GM12878 (cell line): ENCODE data around the gene RPUSD3. TPM values are rescaled to one million over a fixed set of nuclear protein-coding genes. Genes with fewer than 3 reads are reported as not detected.

Experiments used
- ATAC-seq: fragments of 200-7000 bp; cut with Tn5 transposase; 3 replicates; pipeline ENCODE4 v1.9.1; 2020; ENCODE audit warnings: mild to moderate bottlenecking, moderate library complexity
- BruUV-seq: library from RNA; stranded (reverse); fragments of 400-500 nt; replicated peaks from 2 replicates; lab custom pipeline; 2021; lab: Mats Ljungman, UMichigan
- CTCF ChIA-PET: fragments of 300-600 bp; sonication (Branson Sonifier 250); formaldehyde crosslinking; extraction: SDS; loops from one replicate; lab custom pipeline; 2021; ENCODE audit warnings: inconsistent platforms; lab: Yijun Ruan, JAX
- POLR2A ChIA-PET: fragments of 350-600 bp; formaldehyde crosslinking; extraction: SDS; loops from one replicate; lab custom pipeline; 2021; ENCODE audit warnings: inconsistent platforms; lab: Charles Lee
- RAD21 ChIA-PET: fragments of 300-600 bp; sonication (Branson Sonifier 250); formaldehyde crosslinking; loops from one replicate; lab custom pipeline; 2023; ENCODE audit warnings: antibody characterized with exemption; ENCODE audit not compliant: unreplicated experiment; lab: Charles Lee
- SMC1A ChIA-PET: fragments of 300-600 bp; sonication (Branson Sonifier 250); formaldehyde crosslinking; loops from one replicate; lab custom pipeline; 2023; ENCODE audit not compliant: unreplicated experiment, uncharacterized antibody; lab: Charles Lee
- DNase-seq: peaks from one replicate; pipeline ENCODE4 v3.0.0-alpha.2; 2011; ENCODE audit warnings: low read depth, low spot score
- FAIRE-seq: peaks from 3 replicates; lab custom pipeline; 2011; peaks lifted over from hg19 to GRCh38; lab: Jason Lieb, UNC
- H2AFZ ChIP-seq: 2 replicates; pipeline ENCODE4 v1.6.0; 2011; ENCODE audit warnings: low read depth, low read length, control low read depth; ENCODE audit not compliant: control insufficient read depth
- H3K27ac ChIP-seq: 2 replicates; pipeline ENCODE4 v1.5.1; 2011; ENCODE audit warnings: control low read depth; ENCODE audit not compliant: control insufficient read depth, insufficient read depth
- H3K27me3 ChIP-seq, 2 experiments: replicated peaks in 1 of 2; 2 replicates each; pipeline versions ENCODE4 v1.6.0 to v1.6.1; 2011; ENCODE audit warnings: low read length in 1 of 2; ENCODE audit not compliant: control insufficient read depth in 2 of 2, insufficient read depth in 2 of 2
- H3K36me3 ChIP-seq, 2 experiments: 2 replicates each; pipeline ENCODE4 v1.5.1; 2011; ENCODE audit warnings: low read length in 1 of 2; ENCODE audit not compliant: control insufficient read depth in 2 of 2, insufficient read depth in 2 of 2
- H3K4me1 ChIP-seq: 2 replicates; pipeline ENCODE4 v1.6.1; 2011; ENCODE audit warnings: mild to moderate bottlenecking, low read length, moderate library complexity, mixed read lengths; ENCODE audit not compliant: control insufficient read depth, insufficient read depth
- H3K4me2 ChIP-seq: 2 replicates; pipeline ENCODE4 v1.6.0; 2011; ENCODE audit warnings: control low read depth; ENCODE audit not compliant: control insufficient read depth, insufficient read depth
- H3K4me3 ChIP-seq: fragments of 200-600 bp; sonication (generic); 2 replicates; pipeline ENCODE4 v1.5.1; 2016
- H3K79me2 ChIP-seq: 2 replicates; pipeline ENCODE4 v1.6.0; 2011; ENCODE audit warnings: low read length; ENCODE audit not compliant: control insufficient read depth, insufficient read depth
- H3K9ac ChIP-seq: 2 replicates; pipeline ENCODE4 v1.8.0; 2011; ENCODE audit warnings: low read length, control low read depth, mixed read lengths; ENCODE audit not compliant: control insufficient read depth, insufficient read depth
- H3K9me3 ChIP-seq: replicated peaks from 3 replicates; pipeline ENCODE4 v1.5.1; 2011; ENCODE audit warnings: mild to moderate bottlenecking, low read length; ENCODE audit not compliant: control insufficient read depth, insufficient read depth
- H4K20me1 ChIP-seq: 2 replicates; pipeline ENCODE4 v1.6.0; 2011; ENCODE audit not compliant: control insufficient read depth, insufficient read depth
- BACH1 ChIP-seq: fragments of 450-650 bp; IDR thresholded peaks from 2 replicates; pipeline ENCODE4 v1.6.1; 2017; ENCODE audit warnings: mild to moderate bottlenecking, borderline replicate concordance
- LARP7 ChIP-seq: fragments of 450-650 bp; IDR thresholded peaks from 2 replicates; pipeline ENCODE4 v1.6.1; 2017; ENCODE audit warnings: mild to moderate bottlenecking
- PAX8 ChIP-seq: fragments of 450-650 bp; IDR thresholded peaks from 2 replicates; pipeline ENCODE4 v1.6.1; 2017; ENCODE audit warnings: mild to moderate bottlenecking, moderate library complexity
- POLR2AphosphoS5 ChIP-seq: IDR thresholded peaks from 2 replicates; pipeline ENCODE4 v1.6.1; 2011; ENCODE audit warnings: mild to moderate bottlenecking, low read length, inconsistent platforms
- RCOR1 ChIP-seq: conservative IDR thresholded peaks from 2 replicates; pipeline ENCODE4 v1.6.1; 2012; ENCODE audit warnings: low read depth, low read length, improper control_type of control experiment
- SMC3 ChIP-seq: IDR thresholded peaks from 2 replicates; pipeline ENCODE4 v1.6.1; 2011; ENCODE audit warnings: low read length, improper control_type of control experiment, borderline replicate concordance
- SUPT20H ChIP-seq: IDR thresholded peaks from 2 replicates; pipeline ENCODE4 v1.6.1; 2011; ENCODE audit warnings: low read depth, mild to moderate bottlenecking, low read length, moderate library complexity, borderline replicate concordance; ENCODE audit not compliant: control insufficient read depth
- ZNF622 ChIP-seq: fragments of 450-650 bp; IDR thresholded peaks from 2 replicates; pipeline ENCODE4 v1.6.1; 2017; ENCODE audit warnings: mild to moderate bottlenecking, inconsistent platforms
- WGBS: methylation state at CpG from one replicate; pipeline ENCODE4 v1.1.6; 2016; ENCODE audit warnings: low lambda C conversion rate; ENCODE audit not compliant: insufficient replicate concordance, insufficient coverage; ENCODE audit errors: missing lambda C conversion rate; 5-methylcytosine and 5-hydroxymethylcytosine counted together
- in situ Hi-C: fragments of 300-500 bp; cut with MboI; formaldehyde crosslinking; loops from 9 replicates; pipeline ENCODE4 v1.14.3; 2018; ENCODE audit warnings: mixed read lengths
- intact Hi-C: fragments of 100-400 bp; cut with micrococcal nuclease; formaldehyde crosslinking; loops from one replicate; pipeline ENCODE4 v1.14.2; 2022; ENCODE audit not compliant: unreplicated experiment
- polyA plus RNA-seq, 11 experiments: library from polyadenylated mRNA; depleted of rRNA in 4 of 11; unstranded in 6 of 11; stranded (reverse) in 5 of 11; fragments of >200 nt; fragmentation: Nextera tagmentation in 4 of 11; fragmentation: Illumina TruSeq in 1 of 11; extraction: Ambion mirVana in 4 of 11; extraction: Trizol in 1 of 11; gene quantifications; 1 replicate in 1 of 11; 2 replicates in 10 of 11; pipeline versions ENCODE4 v1.2.1 to v1.2.3, GENCODE V29; 2011 to 2016; ENCODE audit warnings: inconsistent platforms in 2 of 11, missing spikeins in 2 of 11, low read depth in 1 of 11
- total RNA-seq, 4 experiments: library from RNA; depleted of rRNA in 3 of 4; stranded (reverse); fragments of >200 nt in 3 of 4; fragmentation: Illumina TruSeq in 1 of 4; extraction: Trizol in 1 of 4; gene quantifications; 2 replicates each; pipeline versions ENCODE4 v1.2.1 to v1.2.3, GENCODE V29; 2013 to 2021
- TF ChIP-seq, protein P1 (sequence below): fragments of 450-650 bp; IDR thresholded peaks from 2 replicates; pipeline ENCODE4 v1.6.1; 2014; ENCODE audit warnings: mild to moderate bottlenecking
- TF ChIP-seq, protein P2 (sequence below): fragments of 450-650 bp; IDR thresholded peaks from 2 replicates; pipeline ENCODE4 v1.6.1; 2018; ENCODE audit warnings: borderline replicate concordance, mild to moderate bottlenecking; ENCODE audit not compliant: partially characterized antibody

The RPUSD3 gene
- total and polyA plus RNA-seq, 10 of the 15 experiments (the other 5 are each of a cell fraction or from before 2014, with no cell fraction given) = 6.4 to 72.9 (median 41.8) TPM

DNA sequence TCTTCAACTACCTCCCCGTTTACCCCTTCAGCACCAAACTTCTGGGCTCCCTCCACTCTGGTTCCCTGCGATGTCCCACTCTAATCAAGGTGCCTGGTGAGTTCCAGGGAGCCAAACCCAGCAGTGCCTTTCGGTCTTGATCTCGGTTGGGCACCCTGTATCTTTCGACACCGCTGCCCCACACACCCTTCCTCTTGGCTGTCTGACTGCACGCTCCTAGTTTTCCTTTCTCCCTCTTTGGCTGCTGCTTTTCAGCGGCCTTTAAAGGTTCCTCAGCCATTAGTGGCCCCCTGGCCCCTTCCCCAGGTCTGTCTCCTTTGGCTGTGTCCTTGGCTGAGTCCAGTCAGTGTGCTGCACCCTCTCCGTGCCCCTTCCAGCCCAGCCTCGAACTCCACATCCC is 33.0 kb downstream of the RPUSD3 start (continued):
- TF ChIP-seq SUPT20H (no peak), PAX8 (no peak), SMC3 (no peak), RCOR1 (no peak), POLR2AphosphoS5 (no peak), LARP7 (no peak)
- TF ChIP-seq, protein P1, sequence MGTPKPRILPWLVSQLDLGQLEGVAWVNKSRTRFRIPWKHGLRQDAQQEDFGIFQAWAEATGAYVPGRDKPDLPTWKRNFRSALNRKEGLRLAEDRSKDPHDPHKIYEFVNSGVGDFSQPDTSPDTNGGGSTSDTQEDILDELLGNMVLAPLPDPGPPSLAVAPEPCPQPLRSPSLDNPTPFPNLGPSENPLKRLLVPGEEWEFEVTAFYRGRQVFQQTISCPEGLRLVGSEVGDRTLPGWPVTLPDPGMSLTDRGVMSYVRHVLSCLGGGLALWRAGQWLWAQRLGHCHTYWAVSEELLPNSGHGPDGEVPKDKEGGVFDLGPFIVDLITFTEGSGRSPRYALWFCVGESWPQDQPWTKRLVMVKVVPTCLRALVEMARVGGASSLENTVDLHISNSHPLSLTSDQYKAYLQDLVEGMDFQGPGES = no peak

DNA sequence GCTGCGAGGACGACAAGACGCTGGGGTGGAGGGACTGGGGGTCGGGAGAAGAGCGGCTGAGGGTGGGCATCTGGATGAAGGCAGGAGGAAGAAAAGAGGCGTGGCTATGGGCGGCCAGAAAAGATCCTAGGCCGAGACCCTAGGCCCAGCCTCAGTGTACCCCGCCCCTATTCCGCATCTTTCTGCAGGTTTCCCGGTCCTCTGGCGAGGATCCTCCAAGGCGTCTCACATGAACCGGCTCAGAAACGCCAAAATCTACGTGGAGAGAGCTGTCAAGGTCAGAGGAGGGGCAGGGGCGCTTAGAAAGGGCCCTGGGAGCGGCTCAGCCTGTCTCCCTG is 33.4 kb downstream of the RPUSD3 start:
- CTCF ChIA-PET = no interaction called here
- no TSS peak for BruUV-seq
- peak overlapping the region; percentile 52 for H2AFZ ChIP-seq
- H3K9ac ChIP-seq = peak overlapping the region; percentile 80
- H3K4me2 ChIP-seq = peak overlapping the region; percentile 90
- TF ChIP-seq, protein P2, sequence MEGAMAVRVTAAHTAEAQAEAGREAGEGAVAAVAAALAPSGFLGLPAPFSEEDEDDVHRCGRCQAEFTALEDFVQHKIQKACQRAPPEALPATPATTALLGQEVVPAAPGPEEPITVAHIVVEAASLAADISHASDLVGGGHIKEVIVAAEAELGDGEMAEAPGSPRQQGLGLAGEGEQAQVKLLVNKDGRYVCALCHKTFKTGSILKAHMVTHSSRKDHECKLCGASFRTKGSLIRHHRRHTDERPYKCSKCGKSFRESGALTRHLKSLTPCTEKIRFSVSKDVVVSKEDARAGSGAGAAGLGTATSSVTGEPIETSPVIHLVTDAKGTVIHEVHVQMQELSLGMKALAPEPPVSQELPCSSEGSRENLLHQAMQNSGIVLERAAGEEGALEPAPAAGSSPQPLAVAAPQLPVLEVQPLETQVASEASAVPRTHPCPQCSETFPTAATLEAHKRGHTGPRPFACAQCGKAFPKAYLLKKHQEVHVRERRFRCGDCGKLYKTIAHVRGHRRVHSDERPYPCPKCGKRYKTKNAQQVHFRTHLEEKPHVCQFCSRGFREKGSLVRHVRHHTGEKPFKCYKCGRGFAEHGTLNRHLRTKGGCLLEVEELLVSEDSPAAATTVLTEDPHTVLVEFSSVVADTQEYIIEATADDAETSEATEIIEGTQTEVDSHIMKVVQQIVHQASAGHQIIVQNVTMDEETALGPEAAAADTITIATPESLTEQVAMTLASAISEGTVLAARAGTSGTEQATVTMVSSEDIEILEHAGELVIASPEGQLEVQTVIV = no peak
- TF ChIP-seq ZNF622 (no peak), BACH1 (no peak), POLR2AphosphoS5 (0 out of 2 replicates have a peak, but pooled peaks have one; percentile 9)
- TF ChIP-seq, protein P1 = no peak
- TF ChIP-seq, all 136 proteins: peak for 1
- ChIA-PET RAD21 (interaction anchor here (2.0 kb wide), 1 partner anchor 28 kb away, joined by 6 read pairs; no protein-coding TSS in a partner anchor), SMC1A (no interaction called here), POLR2A (no interaction called here)
- no peaks in the 10 kb centered on the region for H3K27me3 ChIP-seq
- no peak overlapping the region for H3K27ac ChIP-seq
- 50% methylated on average over 18 of the region's 18 CpGs for WGBS
- no peak for ATAC-seq
- FAIRE-seq = no peak
- H3K36me3 ChIP-seq = peaks cover 10 to 17% of the 10 kb centered on the region in 2 experiments; a peak in 3 of 4 replicates
- intact Hi-C loops (no loop called here), in situ Hi-C loops (no loop called here)
- peak overlapping the region; percentile 81; the same call in 1 of the 2 replicates for H3K4me3 ChIP-seq
- H3K79me2 ChIP-seq = no peaks in the 10 kb centered on the region
- peaks cover 13% of the 10 kb centered on the region for H3K4me1 ChIP-seq
- no peaks in the 10 kb centered on the region for H4K20me1 ChIP-seq
- no peaks in the 10 kb centered on the region for H3K9me3 ChIP-seq
- no peak for DNase-seq
